Activated T-cell treated with anti-CD3 and anti-CD28 coated beads for 48 hours (primary cell): ENCODE data around the gene ATP6V1B1.

Experiments used
- DNase-seq: peaks from one replicate; pipeline ENCODE4 v3.0.0-alpha.2; 2020; ENCODE audit warnings: low read depth

The ATP6V1B1 gene

DNA sequence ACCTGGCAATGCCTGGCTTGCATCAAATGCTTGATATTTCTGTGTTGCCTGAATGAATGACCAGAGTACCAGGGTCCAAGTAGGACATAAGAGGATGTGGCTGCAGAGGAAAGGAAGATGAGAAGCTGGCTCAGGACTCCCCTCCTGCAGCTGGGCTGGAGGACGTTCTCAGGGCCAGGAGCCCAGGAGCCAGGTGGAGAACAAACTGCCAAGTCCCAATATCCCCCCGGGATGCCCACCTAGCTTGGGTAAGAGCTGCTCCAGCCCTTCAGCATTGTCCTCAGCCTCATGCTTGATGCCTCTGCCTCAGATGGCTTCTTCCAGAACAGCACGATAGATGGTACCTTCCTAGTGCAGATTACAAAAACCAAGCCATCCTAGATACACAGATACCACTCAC is 8.6 kb upstream of the ATP6V1B1 start:
- no peak for DNase-seq

DNA sequence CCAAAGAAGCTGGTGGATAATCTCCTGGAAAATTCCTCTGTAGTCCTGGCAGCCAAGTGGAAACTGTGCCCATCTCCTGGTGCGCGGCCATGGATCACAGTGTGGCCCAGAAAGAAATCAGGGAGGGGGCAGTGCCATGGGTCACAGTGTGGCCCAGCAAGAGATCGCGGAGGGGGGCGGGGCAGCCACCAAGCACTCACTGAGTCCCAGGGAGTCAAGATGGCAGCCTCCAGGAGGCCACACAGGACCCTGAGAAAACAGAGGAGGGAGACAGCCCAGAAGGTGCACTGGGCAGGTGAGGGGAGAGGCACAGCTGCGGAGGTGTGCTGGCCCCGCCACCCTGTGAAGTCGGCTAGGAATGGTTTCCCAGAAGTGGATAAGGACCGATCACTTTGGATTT is 8.1 kb upstream of the ATP6V1B1 start:
- no peak for DNase-seq

DNA sequence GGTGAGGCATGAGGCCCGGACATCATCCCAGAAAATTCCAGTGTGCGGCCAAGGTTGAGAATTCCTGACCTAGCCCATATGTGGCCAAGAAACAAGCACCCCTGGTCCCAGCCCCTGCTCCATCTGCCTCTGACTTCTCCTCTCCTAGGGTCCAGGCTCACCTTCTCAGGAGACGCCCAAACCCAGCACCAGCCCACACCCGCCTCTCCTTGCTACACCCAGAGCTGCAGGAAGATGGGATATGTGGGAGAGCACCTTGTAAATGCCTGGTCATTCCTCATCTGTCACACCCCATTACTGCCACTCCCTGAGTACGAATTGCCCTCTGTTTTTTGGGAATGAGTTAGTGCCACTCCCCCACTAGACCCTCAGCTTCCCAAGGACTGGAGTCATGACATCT is 7.3 kb upstream of the ATP6V1B1 start:
- DNase-seq = no peak

DNA sequence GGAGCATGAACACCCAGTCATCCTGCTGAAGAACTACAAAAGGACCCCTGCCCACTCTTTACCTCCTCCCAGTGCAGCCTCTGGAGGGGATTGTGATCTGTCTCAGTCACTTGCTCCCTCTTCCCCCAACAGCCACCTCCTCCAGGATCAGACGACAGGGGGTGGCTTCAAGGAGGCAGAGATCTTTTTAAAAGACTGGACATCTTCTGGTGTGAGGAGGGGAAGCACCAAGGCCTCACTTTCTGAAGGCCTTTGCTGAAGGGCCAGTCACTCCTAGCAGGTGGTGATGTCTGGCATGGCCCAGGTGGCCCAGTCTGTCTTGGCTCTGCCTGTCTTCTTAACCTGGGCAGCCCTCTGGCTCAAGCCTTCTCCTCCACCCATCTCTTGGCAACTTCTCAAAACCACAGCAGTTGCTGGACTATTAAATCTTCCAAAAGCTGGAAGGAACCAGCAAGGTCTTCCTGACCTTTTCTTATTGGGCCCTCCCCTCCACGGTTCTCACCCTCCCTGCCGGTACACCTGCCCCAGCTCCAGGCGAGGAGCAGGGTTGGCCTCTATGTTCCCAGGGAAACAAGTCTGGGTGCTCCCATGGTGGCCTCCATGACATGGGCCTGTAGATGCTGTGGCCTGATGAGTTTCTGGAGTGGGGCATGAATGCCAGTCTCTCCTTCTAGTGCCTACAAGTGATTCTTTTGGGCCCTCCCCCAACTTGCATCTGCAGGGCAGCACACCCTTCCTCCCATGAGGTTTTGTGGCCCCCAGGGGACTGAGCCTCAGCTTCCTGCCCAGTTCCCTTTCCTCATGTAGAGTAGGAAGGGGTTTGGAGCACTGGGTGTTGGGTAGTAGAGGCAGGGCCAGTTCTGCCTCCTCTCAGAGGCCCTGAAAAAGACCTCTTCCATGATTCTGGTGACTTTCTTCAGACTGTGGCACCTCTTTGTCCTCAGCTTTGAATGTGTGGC is 5.0 kb upstream of the ATP6V1B1 start:
- DNase-seq = no peak

DNA sequence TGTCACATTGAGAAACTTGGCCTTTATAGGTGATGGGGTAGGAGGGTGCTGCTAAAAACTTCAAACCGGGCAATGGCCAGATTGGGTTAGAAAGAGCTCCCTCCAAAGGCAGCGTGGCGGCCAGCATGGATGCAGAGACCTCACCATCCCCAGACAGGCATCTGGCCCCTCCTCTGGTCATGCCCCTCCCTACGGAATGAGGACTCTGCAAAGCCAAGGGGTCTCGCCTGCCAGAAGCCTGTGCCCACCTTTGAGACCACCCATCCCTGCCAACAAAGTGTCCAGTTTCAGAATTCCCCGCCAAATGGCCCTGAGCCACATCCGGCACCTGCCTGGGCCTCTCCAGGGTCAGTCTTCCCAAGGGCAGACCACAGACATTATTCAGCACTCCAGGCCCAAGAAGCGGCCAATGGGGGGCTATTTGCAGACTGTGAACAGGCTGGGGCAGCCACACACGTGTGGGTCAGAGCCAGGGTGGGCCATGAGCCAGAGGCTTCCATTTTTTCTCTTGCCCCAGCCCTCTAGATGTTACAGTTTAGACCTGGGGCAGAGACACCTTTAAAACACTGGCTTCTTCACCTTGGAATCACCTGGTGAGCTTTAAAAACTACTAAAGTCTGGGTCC is 4.2 kb upstream of the ATP6V1B1 start:
- no peak for DNase-seq

DNA sequence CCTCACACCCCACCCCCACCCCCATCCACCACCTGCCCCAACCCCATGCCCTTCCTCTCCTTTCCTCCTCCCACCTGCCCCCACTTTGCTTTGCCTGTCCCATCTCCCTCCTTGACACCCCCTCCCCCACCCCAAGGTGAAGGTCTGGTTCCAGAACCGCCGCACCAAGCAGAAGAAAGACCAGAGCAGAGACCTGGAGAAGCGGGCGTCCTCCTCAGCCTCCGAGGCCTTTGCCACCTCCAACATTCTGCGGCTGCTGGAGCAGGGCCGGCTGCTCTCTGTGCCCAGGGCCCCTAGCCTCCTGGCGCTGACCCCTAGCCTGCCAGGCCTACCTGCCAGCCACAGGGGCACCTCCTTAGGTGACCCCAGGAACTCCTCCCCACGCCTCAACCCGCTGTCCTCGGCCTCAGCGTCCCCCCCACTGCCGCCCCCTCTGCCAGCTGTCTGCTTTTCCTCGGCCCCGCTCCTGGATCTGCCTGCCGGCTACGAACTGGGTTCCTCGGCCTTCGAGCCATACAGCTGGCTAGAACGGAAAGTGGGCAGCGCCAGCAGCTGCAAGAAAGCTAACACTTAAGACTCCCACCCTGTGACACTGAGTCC is 3.0 kb upstream of the ATP6V1B1 start:
- no peak for DNase-seq

DNA sequence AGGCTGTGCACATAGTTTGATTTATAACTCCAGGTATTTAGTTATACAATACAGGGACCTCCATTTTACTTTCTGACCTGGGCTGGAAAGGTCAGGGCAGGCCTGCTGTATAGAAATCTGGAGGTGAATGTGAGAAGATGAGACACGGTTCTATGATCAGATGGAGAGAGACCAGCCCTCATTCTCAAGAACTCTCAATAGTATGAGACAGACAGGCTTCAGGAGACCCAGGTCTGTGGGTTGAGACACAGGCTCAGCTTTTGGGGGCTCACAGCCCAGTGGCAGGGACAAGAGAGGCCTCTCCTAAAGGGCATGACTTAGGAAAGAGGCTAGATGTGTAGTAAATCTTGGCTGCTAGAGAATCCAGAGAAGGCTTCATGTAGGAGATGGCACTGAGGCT is 719 bp upstream of the ATP6V1B1 start:
- no peak for DNase-seq

DNA sequence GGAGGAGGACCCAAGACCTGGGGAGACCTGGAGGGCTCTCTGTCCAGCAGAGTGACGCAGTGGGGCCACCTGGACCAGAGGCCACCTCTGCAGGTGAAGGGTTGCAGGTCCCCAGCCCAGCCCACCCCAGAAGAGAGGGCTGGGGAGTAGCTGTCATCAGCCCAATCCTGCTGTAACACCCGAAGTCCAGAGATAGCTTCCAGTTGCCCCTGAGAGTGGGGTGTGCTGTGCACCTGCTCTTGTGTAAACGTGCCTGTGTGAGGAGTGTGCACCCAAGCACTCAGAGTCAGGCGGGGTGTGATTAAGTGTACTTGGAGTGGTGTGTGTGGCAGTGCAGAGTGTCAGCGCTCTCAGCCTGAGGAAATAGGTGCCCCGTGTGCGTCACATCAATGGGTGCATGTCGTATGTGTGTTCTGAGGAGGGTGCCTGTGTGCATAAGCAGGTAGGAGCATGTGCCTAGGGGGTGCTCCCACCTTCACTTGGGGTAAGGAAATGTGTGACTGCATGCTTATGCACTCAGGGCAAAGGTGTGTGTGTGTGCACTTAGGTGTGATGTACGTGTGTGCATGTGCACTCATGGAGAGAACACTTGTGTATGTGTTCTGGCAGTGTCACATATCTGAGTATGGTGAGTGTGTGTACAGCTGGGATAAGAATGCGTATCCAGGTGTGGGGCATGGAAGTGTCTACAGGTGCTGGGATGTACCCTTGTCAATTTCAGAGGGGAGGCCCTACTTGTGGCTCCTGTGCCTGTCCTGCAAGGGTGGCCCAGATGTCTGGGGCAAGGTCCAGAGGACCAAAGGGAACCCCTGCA is 672 bp downstream of the ATP6V1B1 start:
- DNase-seq = no peak

DNA sequence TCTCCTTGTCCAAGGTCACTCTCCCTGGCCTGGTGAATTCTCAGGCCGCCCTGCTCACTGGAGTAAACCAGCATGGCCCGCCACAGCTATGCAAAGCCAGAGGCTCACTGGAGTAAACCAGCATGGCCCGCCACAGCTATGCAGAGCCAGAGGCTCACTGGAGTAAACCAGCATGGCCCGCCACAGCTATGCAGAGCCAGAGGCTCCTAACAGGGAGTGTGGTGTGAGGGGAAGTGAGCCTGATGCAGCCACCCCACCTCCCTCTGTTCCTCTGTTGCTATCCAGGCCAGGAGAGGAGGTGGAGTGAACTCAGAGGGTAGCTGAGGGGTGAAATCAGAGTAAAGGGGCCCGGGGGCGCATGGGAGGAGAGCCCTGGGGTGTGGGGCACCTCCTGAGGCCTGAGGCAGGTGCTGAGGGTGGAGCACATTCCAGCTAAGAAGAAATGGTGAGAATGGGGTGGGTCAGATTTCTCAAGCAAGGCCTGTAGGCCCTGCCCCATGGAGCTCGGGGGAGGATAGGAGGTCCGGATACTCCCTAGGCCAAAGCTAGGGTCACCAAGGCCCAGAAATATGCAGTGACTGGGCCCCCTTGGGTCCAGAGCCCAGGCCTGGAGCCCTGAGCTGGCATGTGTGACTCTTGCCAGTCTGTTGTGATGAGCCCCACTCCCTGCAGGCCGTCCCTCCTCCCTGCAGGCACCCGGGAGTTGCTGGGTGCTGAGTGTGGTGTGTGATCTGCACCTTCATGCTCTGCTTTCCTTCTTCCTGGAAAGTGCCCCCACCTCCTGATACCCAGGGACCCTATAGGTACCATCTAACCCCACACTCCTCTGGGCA is 1.5 kb downstream of the ATP6V1B1 start:
- DNase-seq = no peak

DNA sequence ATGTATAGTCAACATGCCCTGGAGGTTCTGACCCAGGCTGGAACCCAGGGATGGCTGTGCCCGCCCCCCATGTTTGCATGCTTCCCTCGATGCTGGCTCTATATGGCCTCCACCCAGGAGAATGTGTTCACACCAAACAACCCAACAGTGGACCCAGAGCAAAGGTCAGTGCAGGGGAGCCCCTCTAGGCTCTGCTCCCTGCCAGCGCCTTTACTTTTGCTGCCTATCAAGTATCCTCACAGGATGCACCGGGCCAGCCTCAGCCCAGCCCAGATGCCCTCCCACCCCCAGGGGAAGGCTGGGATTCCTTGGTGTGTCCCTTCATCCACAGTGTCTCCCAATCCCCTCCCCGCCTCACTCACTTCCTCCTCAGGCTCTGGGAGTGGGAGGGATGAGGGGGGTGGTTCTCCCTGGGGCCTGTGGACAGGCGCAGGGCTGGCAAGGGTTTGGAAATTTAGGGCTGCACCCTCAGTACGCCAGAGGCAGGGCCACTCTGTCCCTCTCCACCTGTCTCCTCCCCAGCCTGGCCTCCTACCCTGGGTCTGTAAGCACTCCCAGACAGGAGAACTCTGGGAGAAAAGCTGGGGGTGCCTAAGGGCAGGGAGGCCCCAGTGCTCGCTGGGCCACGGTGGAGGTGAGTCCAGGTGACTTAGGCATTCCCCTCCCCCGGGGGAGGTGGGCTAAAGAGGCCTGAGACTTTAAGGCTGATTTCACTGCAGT is 2.3 kb downstream of the ATP6V1B1 start:
- no peak for DNase-seq

DNA sequence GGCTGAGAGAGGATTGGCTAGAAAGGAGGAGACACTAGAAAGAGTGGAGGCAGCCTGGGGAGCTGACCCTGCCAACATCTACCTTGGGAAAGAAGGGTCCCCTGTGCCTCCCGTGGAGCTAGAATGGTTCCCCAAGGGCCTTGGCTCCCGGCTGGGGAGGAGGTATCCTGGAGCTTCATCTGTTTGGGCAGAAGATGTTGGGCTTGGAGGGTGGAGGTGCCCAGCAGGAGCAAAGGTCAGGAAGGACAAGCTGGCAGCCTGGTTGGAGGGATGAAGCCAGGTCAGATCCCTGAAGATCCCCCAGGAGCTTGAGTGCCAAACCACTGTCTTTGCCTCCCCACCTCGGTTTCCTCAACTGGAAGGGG is 2.9 kb downstream of the ATP6V1B1 start:
- DNase-seq = no peak

DNA sequence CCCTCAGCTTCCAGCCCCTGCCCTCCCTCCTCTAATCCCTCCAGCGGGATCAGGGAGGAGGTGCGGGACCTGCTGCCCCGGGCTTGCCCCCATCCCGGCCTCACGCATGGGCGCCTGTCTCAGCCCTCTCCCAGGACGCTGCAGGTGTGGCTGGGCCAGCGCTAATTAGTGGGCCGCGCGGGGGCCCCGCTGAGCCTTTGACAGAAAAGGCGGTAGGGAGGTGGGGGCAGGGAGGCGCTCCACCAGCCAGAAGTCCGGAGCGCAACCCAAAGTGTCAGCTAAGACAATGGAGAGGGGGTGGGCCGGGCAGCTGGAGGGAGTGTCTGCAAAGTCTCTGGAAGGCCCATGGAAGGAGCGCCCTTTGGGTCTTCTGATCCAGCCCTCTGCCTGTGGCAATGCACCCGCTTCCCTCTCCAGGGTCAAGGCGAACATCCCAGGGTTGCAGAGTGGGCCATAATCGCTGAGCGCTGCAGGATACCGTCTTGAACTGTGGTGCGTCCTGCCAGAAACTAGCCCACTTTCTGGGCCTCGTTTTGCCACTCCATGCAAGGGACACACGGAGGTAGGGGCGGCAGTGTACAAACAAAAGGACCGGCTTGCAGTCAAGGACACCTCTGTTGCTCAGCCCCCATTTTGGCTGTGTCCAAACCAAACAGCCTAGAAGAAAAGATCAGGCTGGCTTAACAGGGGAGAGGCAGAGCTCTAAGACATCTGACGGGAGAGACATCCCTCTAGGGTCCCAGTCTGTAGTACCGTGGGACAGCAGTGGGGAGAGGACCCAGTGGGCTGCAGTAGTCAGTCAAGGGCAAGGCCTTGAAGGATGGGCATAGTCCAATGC is 3.5 kb downstream of the ATP6V1B1 start:
- DNase-seq = no peak

DNA sequence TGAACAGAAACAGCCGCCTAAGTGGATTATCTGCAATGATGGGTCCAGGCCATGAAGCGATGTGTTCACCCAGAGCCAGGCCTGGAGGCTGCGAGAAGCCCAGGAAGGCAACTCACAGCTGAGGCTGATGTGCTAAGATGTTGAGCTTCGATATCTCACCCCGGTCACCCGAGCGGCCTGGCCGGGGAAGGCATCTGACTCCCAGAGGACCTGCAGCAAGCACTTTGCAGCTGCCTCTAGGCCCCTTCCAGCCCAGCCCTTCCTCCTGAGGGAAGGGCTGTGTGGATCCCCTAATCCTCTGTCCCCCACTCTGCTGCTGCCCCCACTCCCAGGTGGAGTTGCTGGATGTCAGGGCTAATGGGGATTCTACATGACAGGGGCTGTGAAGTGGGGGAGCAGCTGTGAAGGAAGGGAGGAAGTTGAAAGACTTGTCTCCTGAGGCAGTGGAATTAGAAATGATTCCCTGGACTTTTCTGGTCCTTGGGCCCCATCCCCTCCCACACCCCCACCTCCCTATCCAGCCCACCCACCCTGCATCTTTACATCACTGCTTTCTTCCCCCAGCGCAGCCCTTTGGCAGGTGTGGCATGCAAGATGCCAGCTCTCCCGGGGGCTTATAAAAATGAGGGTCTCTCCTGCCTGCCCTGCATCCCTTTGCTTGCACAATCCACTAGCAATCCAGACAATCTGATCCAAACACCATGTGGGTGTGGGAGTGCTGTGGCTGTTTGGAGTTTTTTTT is 4.3 kb downstream of the ATP6V1B1 start:
- DNase-seq = no peak

DNA sequence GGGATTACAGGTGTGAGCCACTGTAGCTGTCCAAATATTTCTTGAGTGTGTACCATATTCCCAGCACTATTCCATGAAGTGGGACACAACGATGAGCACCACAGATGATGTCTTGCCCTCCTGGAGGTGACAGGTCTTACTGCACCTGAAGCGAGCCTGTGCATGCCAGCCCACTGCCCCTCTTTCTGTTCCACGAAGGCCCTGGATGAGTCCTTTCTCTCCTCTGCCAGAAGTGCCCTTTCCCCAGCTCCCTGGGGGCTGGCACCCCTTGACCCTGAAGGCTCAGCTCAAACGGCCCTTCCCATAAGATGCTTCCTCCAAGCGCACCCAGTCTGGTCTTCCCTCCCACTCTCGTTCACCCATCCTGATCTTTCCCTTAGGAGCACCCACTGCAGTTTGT is 5.5 kb downstream of the ATP6V1B1 start:
- no peak for DNase-seq

DNA sequence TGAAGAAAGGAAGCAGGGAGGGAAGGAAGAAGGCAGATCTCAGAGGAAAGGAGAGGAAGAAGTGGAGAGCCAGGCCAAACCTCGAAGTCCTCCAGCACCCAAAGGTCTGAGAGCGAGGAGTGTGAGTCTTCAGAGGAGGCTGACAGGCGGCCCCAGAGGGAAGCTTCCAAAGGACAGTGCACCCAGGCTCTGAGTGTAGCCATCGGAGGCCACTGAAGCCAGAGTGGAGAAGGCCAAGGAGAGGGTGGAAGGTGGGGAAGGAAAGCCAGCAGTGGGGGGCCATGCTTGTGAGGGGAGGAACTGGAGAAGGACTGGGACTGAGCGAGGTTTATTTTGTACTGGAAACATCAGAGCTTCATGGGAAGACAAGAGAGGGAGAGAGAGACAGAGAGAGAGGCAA is 6.0 kb downstream of the ATP6V1B1 start:
- DNase-seq = no peak

DNA sequence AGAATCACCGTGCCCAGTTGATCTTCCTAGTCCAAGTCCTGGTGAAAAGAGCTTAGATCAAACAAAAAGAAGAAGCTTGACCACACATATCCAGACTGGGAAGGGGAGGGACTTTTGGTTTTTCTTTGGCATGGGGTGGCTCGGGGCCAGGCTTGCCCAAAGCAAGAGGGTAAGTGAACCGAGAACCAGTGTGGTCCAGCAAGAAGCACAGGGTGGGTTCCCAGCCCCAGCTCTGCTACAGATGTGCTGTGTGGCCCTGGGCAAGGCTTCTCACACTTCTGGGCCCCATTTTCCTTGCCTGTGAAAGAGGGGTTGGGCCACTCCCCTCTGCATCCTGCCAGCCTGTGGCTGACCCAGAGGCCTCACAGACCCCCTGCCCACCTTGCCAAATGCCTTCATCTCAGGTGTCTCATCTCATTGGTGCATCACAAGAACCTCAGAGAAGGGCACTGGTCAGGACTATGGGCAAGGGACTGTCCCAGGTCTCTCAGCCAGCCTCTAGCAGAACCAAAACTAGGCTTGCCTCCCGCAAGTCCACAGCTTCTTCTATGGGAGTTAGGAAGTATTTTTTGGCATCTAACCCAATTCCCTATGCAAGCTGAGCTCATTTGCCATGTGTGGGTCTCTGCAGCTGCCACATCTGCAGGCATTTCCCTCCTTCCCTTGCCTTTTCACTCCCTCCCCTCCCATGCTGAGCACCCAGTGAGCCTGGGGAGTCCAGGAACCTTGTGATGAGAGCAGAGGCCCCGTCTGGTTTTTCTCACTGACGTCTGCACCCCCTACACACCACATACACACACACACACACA is 6.9 kb downstream of the ATP6V1B1 start:
- no peak for DNase-seq

DNA sequence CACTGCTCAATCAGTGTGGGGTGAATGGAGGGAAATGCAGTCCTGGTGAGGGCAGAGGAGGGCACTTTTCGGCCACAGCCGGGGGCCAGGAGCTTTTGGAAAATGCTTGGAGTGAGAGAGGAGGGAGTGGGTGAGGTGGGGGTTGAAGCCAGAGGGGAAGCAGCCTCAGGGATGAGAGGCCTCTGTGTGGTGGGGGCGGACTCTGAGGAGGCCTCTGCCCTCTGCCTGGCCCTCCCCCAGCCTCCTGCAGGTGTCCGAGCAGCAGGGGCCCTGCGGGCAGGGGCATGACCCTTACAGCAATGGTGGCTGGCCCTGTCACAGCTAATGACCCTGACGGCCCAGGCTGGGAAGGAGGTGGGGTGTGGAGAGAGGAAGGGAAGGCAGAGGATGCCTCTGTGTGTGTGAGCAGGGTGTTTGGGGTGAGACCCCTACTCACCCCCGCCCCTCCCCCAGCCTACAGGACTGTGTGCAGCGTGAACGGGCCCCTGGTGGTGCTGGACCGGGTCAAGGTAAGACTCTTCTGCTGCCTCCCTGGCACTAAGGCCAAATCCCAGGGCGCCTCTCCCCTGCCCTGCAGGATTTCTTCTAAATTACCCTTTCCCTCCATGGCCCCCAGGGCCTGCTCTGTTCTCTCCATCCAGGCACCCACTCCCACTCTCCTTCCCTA is 7.6 kb downstream of the ATP6V1B1 start:
- no peak for DNase-seq
